OCI-M1 (cell line): Measurements from ENCODE around the gene OR4A47.
"Not testable (repeated sequence)": the region's sequence is repeated elsewhere in the genome, so short reads cannot be mapped to it uniquely, and the experiment has no call there.

Experiments used
- DNase-seq: peaks from one replicate; lab custom pipeline; 2025; lab: John Stamatoyannopoulos, UW

OR4A47 gene, protein sequence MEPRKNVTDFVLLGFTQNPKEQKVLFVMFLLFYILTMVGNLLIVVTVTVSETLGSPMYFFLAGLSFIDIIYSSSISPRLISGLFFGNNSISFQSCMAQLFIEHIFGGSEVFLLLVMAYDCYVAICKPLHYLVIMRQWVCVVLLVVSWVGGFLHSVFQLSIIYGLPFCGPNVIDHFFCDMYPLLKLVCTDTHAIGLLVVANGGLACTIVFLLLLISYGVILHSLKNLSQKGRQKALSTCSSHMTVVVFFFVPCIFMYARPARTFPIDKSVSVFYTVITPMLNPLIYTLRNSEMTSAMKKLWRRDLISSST

GRCh38 chr11:48488493-48488892, at the start of gene OR4A47:
Gene OR4A47, plus strand, starts transcription at chr11:48488793. Its CDS starts 0 bp downstream, at chr11:48488793.
- DNase-seq = not testable (repeated sequence)

DNA sequence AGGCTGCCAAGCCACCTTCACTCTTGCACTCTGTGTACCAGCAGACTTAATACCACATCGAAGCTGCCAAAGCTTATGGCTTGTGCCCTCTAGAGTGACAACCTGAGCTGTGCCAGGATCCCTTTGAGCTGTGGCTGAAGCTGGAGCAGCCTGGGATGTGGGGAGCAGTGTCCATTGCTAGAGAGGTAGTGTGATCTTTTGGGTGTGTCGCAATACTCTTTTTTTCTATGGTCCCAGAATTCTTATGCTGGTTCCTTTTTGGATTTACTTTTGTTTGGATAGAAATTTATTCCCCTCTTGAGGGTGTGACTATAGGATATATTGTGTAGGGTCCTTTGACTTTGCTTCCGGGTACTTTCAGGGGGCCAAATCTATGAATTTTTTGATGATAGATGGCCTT, 32.7 kb upstream of the OR4A47 start:
- DNase-seq = not testable (repeated sequence)

DNA sequence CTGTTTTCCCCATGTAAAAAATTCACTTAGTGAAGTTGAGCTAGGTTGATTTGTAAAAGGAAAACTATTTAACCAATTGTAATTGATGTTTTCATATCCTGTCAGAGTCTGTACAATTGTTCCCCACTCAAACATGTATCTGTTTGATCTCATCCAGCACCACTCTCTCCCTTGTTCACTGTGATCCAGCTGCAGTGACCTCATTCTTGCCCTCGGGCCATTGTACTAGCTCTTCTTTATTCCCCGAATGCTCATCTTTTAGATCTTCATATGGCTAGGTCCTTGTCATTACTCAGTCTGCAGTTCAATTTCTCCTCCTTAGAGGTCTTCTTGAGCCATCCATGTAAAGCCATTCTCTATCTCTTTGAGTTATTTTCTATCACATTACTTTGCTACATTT, 14.6 kb upstream of the OR4A47 start:
- DNase-seq = peak; percentile 13

DNA sequence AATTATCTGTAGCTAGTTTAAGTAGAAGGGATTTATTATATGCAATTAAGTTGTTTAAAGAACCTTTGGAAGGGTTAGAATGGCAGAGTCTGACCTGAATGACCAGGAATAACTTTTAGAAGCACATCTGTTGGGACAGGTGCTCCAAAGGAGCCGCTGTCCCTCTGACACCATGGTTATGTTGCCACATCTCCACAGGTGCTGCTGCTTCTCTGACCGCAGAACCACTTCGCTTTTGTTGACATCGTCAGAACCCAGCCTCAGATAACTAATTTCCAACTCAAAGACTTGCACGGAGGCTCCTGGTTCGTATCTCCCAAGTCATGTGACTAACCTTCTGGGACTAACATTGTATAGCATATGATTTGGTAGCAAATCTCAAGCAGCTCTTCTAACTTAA, 13.9 kb upstream of the OR4A47 start:
- not testable (repeated sequence) for DNase-seq

DNA sequence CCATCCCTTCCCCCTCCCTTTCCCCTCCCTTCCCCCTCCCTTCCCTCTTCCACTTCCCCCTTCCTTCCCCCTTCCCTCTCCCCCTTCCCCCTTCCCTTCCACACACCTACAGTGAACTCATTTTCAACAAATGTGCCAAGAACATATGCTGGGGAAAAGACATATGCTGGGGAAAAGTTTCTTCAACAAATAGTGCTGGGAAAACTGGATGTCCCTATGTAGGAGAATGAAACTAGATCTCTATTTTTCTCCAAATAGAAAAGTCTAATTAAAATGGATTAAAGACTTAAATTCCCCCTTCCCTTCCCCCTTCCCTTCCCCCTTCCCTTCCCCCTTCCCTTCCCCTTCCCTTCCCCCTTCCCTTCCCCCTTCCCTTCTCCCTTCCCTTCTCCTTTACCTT, 17.6 kb downstream of the OR4A47 start:
- DNase-seq = not testable (repeated sequence)

- no peak for DNase-seq
Measured at GRCh38 chr11:48538991-48539390, 50.4 kb downstream of the OR4A47 start.
